SK-N-SH (cell line): ENCODE results near the gene RAB24. TPM values are rescaled to one million over a fixed set of nuclear protein-coding genes. Genes with fewer than 3 reads are reported as not detected.

ENCODE experiments used
- CTCF ChIA-PET: fragments of 300-600, 350-600 bp; formaldehyde crosslinking; extraction: SDS; loops from one replicate; lab custom pipeline; 2021; lab: Yijun Ruan, JAX
- POLR2A ChIA-PET: fragments of 350-600 bp; sonication (Branson Sonifier 250); formaldehyde crosslinking; extraction: SDS; loops from one replicate; lab custom pipeline; 2020; ENCODE audit warnings: antibody characterized with exemption, inconsistent platforms; lab: Yijun Ruan, JAX
- DNase-seq: peaks from one replicate; pipeline ENCODE4 v3.0.0; 2012
- H2AFZ ChIP-seq: fragments of 200-600 bp; sonication (generic); 2 replicates; pipeline ENCODE4 v1.8.1; 2016; ENCODE audit warnings: antibody characterized with exemption, mild to moderate bottlenecking, low read depth
- H3F3A ChIP-seq: fragments of 200-600 bp; sonication (generic); replicated peaks from 2 replicates; pipeline ENCODE3; 2016; ENCODE audit warnings: antibody characterized with exemption, mild to moderate bottlenecking; ENCODE audit not compliant: insufficient read depth
- H3K27ac ChIP-seq, 2 experiments: fragments of 200-500 bp in 1 of 2; fragments of 200-600 bp in 1 of 2; sonication (Bioruptor generic) in 1 of 2; sonication (generic), shearing (Covaris generic) in 1 of 2; 2 replicates each; pipeline versions ENCODE4 v1.5.1 to v1.6.1; 2014 to 2016; ENCODE audit warnings: low read depth in 2 of 2, inconsistent platforms in 1 of 2, low read length in 1 of 2, mild to moderate bottlenecking in 1 of 2, mixed read lengths in 1 of 2
- H3K27me3 ChIP-seq: fragments of 200-600 bp; sonication (generic), shearing (Covaris generic); 2 replicates; pipeline ENCODE4 v1.6.1; 2016; ENCODE audit warnings: mixed run types; ENCODE audit not compliant: insufficient read depth
- H3K36me3 ChIP-seq, 2 experiments: fragments of 200-500 bp in 1 of 2; fragments of 200-600 bp in 1 of 2; sonication (Bioruptor generic) in 1 of 2; sonication (generic) in 1 of 2; replicated peaks in 1 of 2; 2 replicates each; pipeline versions ENCODE3 to v1.5.1; 2014 to 2016; ENCODE audit warnings: low read length in 1 of 2, mild to moderate bottlenecking in 1 of 2; ENCODE audit not compliant: insufficient read depth in 2 of 2, control insufficient read depth in 1 of 2
- H3K4me1 ChIP-seq, 2 experiments: fragments of 200-500 bp in 1 of 2; fragments of 200-600 bp in 1 of 2; sonication (Bioruptor generic) in 1 of 2; sonication (generic), shearing (Covaris generic) in 1 of 2; 2 replicates each; pipeline versions ENCODE4 v1.5.1 to v1.6.1; 2014 to 2016; ENCODE audit warnings: low read depth in 1 of 2, low read length in 1 of 2, mixed run types in 1 of 2; ENCODE audit not compliant: insufficient read depth in 2 of 2, control insufficient read depth in 1 of 2
- H3K4me2 ChIP-seq: fragments of 200-600 bp; sonication (generic), shearing (Covaris generic); 2 replicates; pipeline ENCODE4 v1.6.1; 2017; ENCODE audit warnings: mixed run types
- H3K4me3 ChIP-seq, 2 experiments: fragments of 200-500 bp in 1 of 2; fragments of 200-600 bp in 1 of 2; sonication (Bioruptor generic) in 1 of 2; sonication (generic), shearing (Covaris generic) in 1 of 2; 2 replicates each; pipeline versions ENCODE4 v1.5.1 to v1.8.1; 2014 to 2016; ENCODE audit warnings: low read depth in 2 of 2, inconsistent platforms in 1 of 2, low read length in 1 of 2, mild to moderate bottlenecking in 1 of 2, mixed read lengths in 1 of 2, moderate library complexity in 1 of 2
- H3K79me2 ChIP-seq: fragments of 200-600 bp; sonication (generic); 2 replicates; pipeline ENCODE4 v1.8.1; 2017; ENCODE audit warnings: mild to moderate bottlenecking; ENCODE audit not compliant: insufficient read depth
- H3K9ac ChIP-seq: fragments of 200-600 bp; sonication (generic); 2 replicates; pipeline ENCODE4 v1.6.1; 2017; ENCODE audit warnings: mixed run types
- H3K9me2 ChIP-seq: fragments of 200-600 bp; sonication (generic); 2 replicates; pipeline ENCODE4 v1.6.1; 2017; ENCODE audit warnings: mixed run types
- H3K9me3 ChIP-seq: fragments of 200-600 bp; sonication (generic); 2 replicates; pipeline ENCODE4 v1.6.1; 2017; ENCODE audit warnings: mixed run types, mild to moderate bottlenecking, moderate library complexity
- H4K20me1 ChIP-seq: fragments of 200-600 bp; sonication (generic); 2 replicates; pipeline ENCODE4 v1.6.1; 2017; ENCODE audit warnings: mild to moderate bottlenecking, mixed run types; ENCODE audit not compliant: insufficient read depth
- EP300 ChIP-seq, 2 experiments: IDR thresholded peaks; 2 replicates each; pipeline versions ENCODE4 v1.4.0 to v1.6.1; 2012; ENCODE audit warnings: borderline replicate concordance in 1 of 2, low read depth in 1 of 2, low read length in 1 of 2
- FOSL2 ChIP-seq: IDR thresholded peaks from 2 replicates; pipeline ENCODE4 v1.4.0; 2012; ENCODE audit warnings: low read depth, mild to moderate bottlenecking, moderate library complexity, borderline replicate concordance
- JUND ChIP-seq: IDR thresholded peaks from 2 replicates; pipeline ENCODE4 v1.4.0; 2012
- MEF2A ChIP-seq: IDR thresholded peaks from 2 replicates; pipeline ENCODE4 v1.4.0; 2012; ENCODE audit warnings: low read depth, borderline replicate concordance
- MXI1 ChIP-seq: IDR thresholded peaks from 2 replicates; pipeline ENCODE4 v1.6.1; 2012; ENCODE audit warnings: mild to moderate bottlenecking, low read depth, low read length, improper control_type of control experiment
- NFIC ChIP-seq: IDR thresholded peaks from 2 replicates; pipeline ENCODE4 v1.4.0; 2012; ENCODE audit warnings: borderline replicate concordance
- NRF1 ChIP-seq: IDR thresholded peaks from 2 replicates; pipeline ENCODE4 v1.6.1; 2012; ENCODE audit warnings: low read depth, mild to moderate bottlenecking, low read length
- POLR2AphosphoS5 ChIP-seq: IDR thresholded peaks from 2 replicates; pipeline ENCODE4 v1.6.1; 2012; ENCODE audit warnings: low read depth, low read length
- RCOR1 ChIP-seq: fragments of 150-350 bp; IDR thresholded peaks from 2 replicates; pipeline ENCODE4 v1.6.1; 2017; ENCODE audit warnings: antibody characterized with exemption, low read length
- SIN3A ChIP-seq: IDR thresholded peaks from 2 replicates; pipeline ENCODE4 v1.6.1; 2012; ENCODE audit warnings: low read depth, mild to moderate bottlenecking, low read length, moderate library complexity, borderline replicate concordance
- TCF12 ChIP-seq: IDR thresholded peaks from 2 replicates; pipeline ENCODE4 v1.4.0; 2012
- WGBS: methylation state at CpG from one replicate; pipeline ENCODE4 v1.1.6; 2017; ENCODE audit warnings: low lambda C conversion rate; 5-methylcytosine and 5-hydroxymethylcytosine counted together
- polyA plus RNA-seq, 3 experiments: library from polyadenylated mRNA; depleted of rRNA; stranded (reverse); fragments of >200 nt; gene quantifications; 2 replicates each; pipeline ENCODE4 v1.2.3, GENCODE V29; 2012
- TF ChIP-seq, protein P1 (sequence below): IDR thresholded peaks from 2 replicates; pipeline ENCODE4 v1.4.0; 2012; ENCODE audit warnings: low read depth
- TF ChIP-seq, protein P2 (sequence below): fragments of 150-350 bp; IDR thresholded peaks from 2 replicates; pipeline ENCODE4 v1.6.1; 2016; ENCODE audit warnings: mild to moderate bottlenecking, low read depth, low read length
- TF ChIP-seq, protein P3 (sequence below): IDR thresholded peaks from 2 replicates; pipeline ENCODE4; 2012
- TF ChIP-seq, protein P4 (sequence below): IDR thresholded peaks from 2 replicates; pipeline ENCODE4 v1.6.1; 2012; ENCODE audit warnings: mild to moderate bottlenecking, low read depth, low read length, moderate library complexity

RAB24 gene
- polyA plus RNA-seq, 1 of the 3 experiments (the other 2 are of a cell fraction), result 101 TPM

GRCh38 chr5:177349362-177349647, 45.8 kb upstream of the RAB24 start:
- peaks cover 16 to 29% of the 10 kb centered on the region in 2 experiments for H3K36me3 ChIP-seq
- no peak for DNase-seq
- no peak overlapping the region for H2AFZ ChIP-seq
- no peaks in the 10 kb centered on the region for H3K9me3 ChIP-seq
- H3K4me1 ChIP-seq, result peaks cover 5 to 23% of the 10 kb centered on the region in 2 experiments; a peak in 3 of 4 replicates
- 46% methylated on average over 3 of the region's 3 CpGs for WGBS
- CTCF ChIA-PET, result interaction anchor here (1.3 to 1.4 kb wide), 2 partner anchors 13 to 33 kb away, joined by 3 to 4 read pairs; no protein-coding TSS in a partner anchor
- no peaks in the 10 kb centered on the region for H3K27me3 ChIP-seq
- TF ChIP-seq MEF2A (no peak), FOSL2 (no peak), NFIC (no peak), SIN3A (no peak), EP300 (IDR thresholded peaks at IDR 0.05; ENCODE audit: borderline replicate concordance in 1 of 2, low read depth in 1 of 2, low read length in 1 of 2) (no peak), POLR2AphosphoS5 (no peak)
- TF ChIP-seq, all 33 proteins: peak for 0
- H3K27ac ChIP-seq, result no peak overlapping the region
- H3K79me2 ChIP-seq, result peaks cover 72% of the 10 kb centered on the region
- H3K9ac ChIP-seq, result no peak overlapping the region
- no peaks in the 10 kb centered on the region for H3F3A ChIP-seq
- peak overlapping the region in 1 of 2 experiments; percentile 48; a peak in 2 of 4 replicates for H3K4me3 ChIP-seq
- POLR2A ChIA-PET, result no interaction called here
- H4K20me1 ChIP-seq, result peaks cover 12% of the 10 kb centered on the region; the same call in 1 of the 2 replicates
- H3K9me2 ChIP-seq, result no peaks in the 10 kb centered on the region
- peak overlapping the region; percentile 92 for H3K4me2 ChIP-seq

GRCh38 chr5:177347699-177348098, 44.2 kb upstream of the RAB24 start:
- peaks cover 16 to 30% of the 10 kb centered on the region in 2 experiments for H3K36me3 ChIP-seq
- POLR2A ChIA-PET, result no interaction called here
- no peaks in the 10 kb centered on the region for H3F3A ChIP-seq
- no peak overlapping the region for H3K4me2 ChIP-seq
- peaks cover 5 to 23% of the 10 kb centered on the region in 2 experiments; a peak in 3 of 4 replicates for H3K4me1 ChIP-seq
- no peak overlapping the region for H3K9ac ChIP-seq
- no peaks in the 10 kb centered on the region for H3K9me3 ChIP-seq
- DNase-seq, result no peak
- peaks cover 15% of the 10 kb centered on the region; the same call in 1 of the 2 replicates for H4K20me1 ChIP-seq
- peaks cover 88% of the 10 kb centered on the region for H3K79me2 ChIP-seq
- H3K9me2 ChIP-seq, result no peaks in the 10 kb centered on the region
- TF ChIP-seq RCOR1, result no peak
- TF ChIP-seq, protein P1, sequence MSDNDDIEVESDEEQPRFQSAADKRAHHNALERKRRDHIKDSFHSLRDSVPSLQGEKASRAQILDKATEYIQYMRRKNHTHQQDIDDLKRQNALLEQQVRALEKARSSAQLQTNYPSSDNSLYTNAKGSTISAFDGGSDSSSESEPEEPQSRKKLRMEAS, result no peak
- TF ChIP-seq EP300 (IDR thresholded peaks at IDR 0.05; ENCODE audit: borderline replicate concordance in 1 of 2, low read depth in 1 of 2, low read length in 1 of 2), result no peak
- TF ChIP-seq MEF2A, result no peak
- TF ChIP-seq FOSL2, result no peak
- no peak for TF ChIP-seq TCF12
- no peak for TF ChIP-seq NFIC
- TF ChIP-seq, protein P2, sequence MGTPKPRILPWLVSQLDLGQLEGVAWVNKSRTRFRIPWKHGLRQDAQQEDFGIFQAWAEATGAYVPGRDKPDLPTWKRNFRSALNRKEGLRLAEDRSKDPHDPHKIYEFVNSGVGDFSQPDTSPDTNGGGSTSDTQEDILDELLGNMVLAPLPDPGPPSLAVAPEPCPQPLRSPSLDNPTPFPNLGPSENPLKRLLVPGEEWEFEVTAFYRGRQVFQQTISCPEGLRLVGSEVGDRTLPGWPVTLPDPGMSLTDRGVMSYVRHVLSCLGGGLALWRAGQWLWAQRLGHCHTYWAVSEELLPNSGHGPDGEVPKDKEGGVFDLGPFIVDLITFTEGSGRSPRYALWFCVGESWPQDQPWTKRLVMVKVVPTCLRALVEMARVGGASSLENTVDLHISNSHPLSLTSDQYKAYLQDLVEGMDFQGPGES, result no peak
- TF ChIP-seq JUND, result no peak
- TF ChIP-seq, protein P3, sequence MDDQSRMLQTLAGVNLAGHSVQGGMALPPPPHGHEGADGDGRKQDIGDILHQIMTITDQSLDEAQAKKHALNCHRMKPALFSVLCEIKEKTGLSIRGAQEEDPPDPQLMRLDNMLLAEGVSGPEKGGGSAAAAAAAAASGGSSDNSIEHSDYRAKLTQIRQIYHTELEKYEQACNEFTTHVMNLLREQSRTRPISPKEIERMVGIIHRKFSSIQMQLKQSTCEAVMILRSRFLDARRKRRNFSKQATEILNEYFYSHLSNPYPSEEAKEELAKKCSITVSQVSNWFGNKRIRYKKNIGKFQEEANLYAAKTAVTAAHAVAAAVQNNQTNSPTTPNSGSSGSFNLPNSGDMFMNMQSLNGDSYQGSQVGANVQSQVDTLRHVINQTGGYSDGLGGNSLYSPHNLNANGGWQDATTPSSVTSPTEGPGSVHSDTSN, result no peak
- TF ChIP-seq NRF1, result no peak
- TF ChIP-seq, protein P4, sequence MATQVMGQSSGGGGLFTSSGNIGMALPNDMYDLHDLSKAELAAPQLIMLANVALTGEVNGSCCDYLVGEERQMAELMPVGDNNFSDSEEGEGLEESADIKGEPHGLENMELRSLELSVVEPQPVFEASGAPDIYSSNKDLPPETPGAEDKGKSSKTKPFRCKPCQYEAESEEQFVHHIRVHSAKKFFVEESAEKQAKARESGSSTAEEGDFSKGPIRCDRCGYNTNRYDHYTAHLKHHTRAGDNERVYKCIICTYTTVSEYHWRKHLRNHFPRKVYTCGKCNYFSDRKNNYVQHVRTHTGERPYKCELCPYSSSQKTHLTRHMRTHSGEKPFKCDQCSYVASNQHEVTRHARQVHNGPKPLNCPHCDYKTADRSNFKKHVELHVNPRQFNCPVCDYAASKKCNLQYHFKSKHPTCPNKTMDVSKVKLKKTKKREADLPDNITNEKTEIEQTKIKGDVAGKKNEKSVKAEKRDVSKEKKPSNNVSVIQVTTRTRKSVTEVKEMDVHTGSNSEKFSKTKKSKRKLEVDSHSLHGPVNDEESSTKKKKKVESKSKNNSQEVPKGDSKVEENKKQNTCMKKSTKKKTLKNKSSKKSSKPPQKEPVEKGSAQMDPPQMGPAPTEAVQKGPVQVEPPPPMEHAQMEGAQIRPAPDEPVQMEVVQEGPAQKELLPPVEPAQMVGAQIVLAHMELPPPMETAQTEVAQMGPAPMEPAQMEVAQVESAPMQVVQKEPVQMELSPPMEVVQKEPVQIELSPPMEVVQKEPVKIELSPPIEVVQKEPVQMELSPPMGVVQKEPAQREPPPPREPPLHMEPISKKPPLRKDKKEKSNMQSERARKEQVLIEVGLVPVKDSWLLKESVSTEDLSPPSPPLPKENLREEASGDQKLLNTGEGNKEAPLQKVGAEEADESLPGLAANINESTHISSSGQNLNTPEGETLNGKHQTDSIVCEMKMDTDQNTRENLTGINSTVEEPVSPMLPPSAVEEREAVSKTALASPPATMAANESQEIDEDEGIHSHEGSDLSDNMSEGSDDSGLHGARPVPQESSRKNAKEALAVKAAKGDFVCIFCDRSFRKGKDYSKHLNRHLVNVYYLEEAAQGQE, result no peak
- TF ChIP-seq MXI1, result no peak
- 93% methylated on average over 4 of the region's 4 CpGs for WGBS
- no peak overlapping the region for H3K4me3 ChIP-seq
- no peaks in the 10 kb centered on the region for H3K27me3 ChIP-seq
- CTCF ChIA-PET, result interaction anchor here (1.0 kb wide), 1 partner anchor 11 kb away, joined by 3 read pairs; no protein-coding TSS in a partner anchor
- no peak overlapping the region for H2AFZ ChIP-seq
- no peak overlapping the region for H3K27ac ChIP-seq
